ENCODE measurements around the gene ERCC6L2. TPM values are rescaled to one million over a fixed set of nuclear protein-coding genes. Genes with fewer than 3 reads are reported as not detected.

Gene ERCC6L2
- total and polyA plus RNA-seq, 2 donors (not counting 1 experiment from before 2014, with no cell fraction given): 10.1 to 52.0 TPM

DNA sequence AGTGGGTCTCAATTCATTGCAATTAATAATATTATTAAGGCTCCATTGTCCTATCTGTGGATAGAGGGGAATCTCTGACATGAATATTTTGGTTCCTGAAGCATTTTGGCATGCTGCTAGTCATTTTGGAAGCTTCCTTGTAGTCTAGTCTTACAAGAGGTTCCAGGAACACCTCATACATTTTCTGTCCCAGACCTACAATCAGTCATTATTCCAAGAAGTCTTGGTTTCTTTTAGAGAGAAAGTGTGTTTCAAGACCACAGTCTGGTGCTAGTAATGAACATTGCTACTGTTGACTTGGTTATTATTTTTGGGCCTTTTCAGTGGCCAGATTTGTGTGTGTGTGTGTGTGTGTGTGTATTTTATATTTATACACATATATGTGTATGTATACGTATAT lies 98.9 kb downstream of the ERCC6L2 start:
- no peak overlapping the region for H3K4me2 ChIP-seq (replicated peaks; ENCODE audit: low read depth, low read length, poor library complexity, severe bottlenecking)
- H3K27ac ChIP-seq (ENCODE audit: low read length in 2 of 2): no peak overlapping the region
- ChIA-PET CTCF (no interaction called here), POLR2A (no interaction called here)
- Mint-ChIP-seq H3K4me1 (no peaks in the 10 kb centered on the region), H3K9me3 (ENCODE audit: insufficient read depth) (no peaks in the 10 kb centered on the region), H3K4me3 (no peak overlapping the region), H3K27ac (no peak overlapping the region), H3K27me3 (no peaks in the 10 kb centered on the region)
- no peaks in the 10 kb centered on the region for H4K20me1 ChIP-seq (ENCODE audit: control insufficient read depth, insufficient read depth, low read length, poor library complexity, severe bottlenecking)
- no peak overlapping the region for H3K9ac ChIP-seq (ENCODE audit: low read length)
- H3K4me3 ChIP-seq (ENCODE audit: control extremely low read depth in 1 of 5, extremely low read depth in 1 of 5, insufficient read depth in 1 of 5, low read depth in 2 of 5, low read length in 4 of 5): no peak overlapping the region
- H3K9me3 ChIP-seq (ENCODE audit: control extremely low read depth in 1 of 3, control insufficient read depth in 2 of 3, insufficient read depth in 1 of 3, low read length in 2 of 3): no peaks in the 10 kb centered on the region
- no peak for DNase-seq
- H3K79me2 ChIP-seq (ENCODE audit: control insufficient read depth, insufficient read depth, low read length): no peaks in the 10 kb centered on the region
- no peak overlapping the region for H2AFZ ChIP-seq (ENCODE audit: insufficient read depth, low read depth, low read length, poor library complexity, severe bottlenecking)
- H3K27me3 ChIP-seq (replicated peaks in 1 of 4; ENCODE audit: control extremely low read depth in 1 of 4, control insufficient read depth in 3 of 4, insufficient read depth in 4 of 4, low read length in 3 of 4): no peaks in the 10 kb centered on the region
- WGBS (ENCODE audit: insufficient coverage): no CpG with 5 or more reads among the region's 1 CpG
- H3K4me1 ChIP-seq (ENCODE audit: control insufficient read depth in 2 of 2, insufficient read depth in 2 of 2, low read length in 2 of 2): no peaks in the 10 kb centered on the region
- intact Hi-C loops (cut with micrococcal nuclease): no loop called here
- no peak for TF ChIP-seq EZH2 (IDR thresholded peaks at IDR 0.05; ENCODE audit: borderline replicate concordance, insufficient read depth, low read depth, low read length, poor library complexity, severe bottlenecking)
- TF ChIP-seq, protein P1, sequence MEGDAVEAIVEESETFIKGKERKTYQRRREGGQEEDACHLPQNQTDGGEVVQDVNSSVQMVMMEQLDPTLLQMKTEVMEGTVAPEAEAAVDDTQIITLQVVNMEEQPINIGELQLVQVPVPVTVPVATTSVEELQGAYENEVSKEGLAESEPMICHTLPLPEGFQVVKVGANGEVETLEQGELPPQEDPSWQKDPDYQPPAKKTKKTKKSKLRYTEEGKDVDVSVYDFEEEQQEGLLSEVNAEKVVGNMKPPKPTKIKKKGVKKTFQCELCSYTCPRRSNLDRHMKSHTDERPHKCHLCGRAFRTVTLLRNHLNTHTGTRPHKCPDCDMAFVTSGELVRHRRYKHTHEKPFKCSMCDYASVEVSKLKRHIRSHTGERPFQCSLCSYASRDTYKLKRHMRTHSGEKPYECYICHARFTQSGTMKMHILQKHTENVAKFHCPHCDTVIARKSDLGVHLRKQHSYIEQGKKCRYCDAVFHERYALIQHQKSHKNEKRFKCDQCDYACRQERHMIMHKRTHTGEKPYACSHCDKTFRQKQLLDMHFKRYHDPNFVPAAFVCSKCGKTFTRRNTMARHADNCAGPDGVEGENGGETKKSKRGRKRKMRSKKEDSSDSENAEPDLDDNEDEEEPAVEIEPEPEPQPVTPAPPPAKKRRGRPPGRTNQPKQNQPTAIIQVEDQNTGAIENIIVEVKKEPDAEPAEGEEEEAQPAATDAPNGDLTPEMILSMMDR (IDR thresholded peaks at IDR 0.05): no peak
- no peak for ATAC-seq (ENCODE audit: low read depth)
- H3K36me3 ChIP-seq (replicated peaks in 1 of 2; ENCODE audit: control extremely low read depth in 1 of 2, control insufficient read depth in 1 of 2, extremely low read depth in 1 of 2, insufficient read depth in 2 of 2, low read length in 1 of 2): peaks cover 0 to 29% of the 10 kb centered on the region in 2 experiments

DNA sequence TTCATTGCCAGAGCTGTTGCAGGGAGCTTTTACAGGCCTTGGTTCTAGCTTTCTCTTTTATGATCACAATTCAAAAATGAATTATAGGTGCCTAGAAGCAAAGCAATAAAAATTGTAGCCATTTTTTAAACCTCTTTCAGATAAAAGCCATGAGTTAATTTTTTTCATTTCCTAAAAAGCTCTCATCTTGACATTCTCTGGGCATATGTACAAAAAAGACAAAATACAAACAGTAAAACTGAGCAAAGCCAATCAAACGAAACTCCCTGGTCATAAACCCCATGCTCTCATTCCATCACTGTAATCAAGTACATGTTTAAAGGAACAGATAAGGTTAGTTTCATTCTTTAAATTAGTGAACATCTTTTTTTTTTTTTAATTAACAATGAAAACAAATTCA lies 101.9 kb downstream of the ERCC6L2 start:
- POLR2A ChIA-PET: no interaction called here
- H3K4me1 Mint-ChIP-seq: no peaks in the 10 kb centered on the region
- Histone ChIP-seq H3K4me1 (ENCODE audit: control insufficient read depth in 2 of 2, insufficient read depth in 2 of 2, low read length in 2 of 2) (no peaks in the 10 kb centered on the region), H3K4me3 (ENCODE audit: control extremely low read depth in 1 of 5, extremely low read depth in 1 of 5, insufficient read depth in 1 of 5, low read depth in 2 of 5, low read length in 4 of 5) (no peak overlapping the region), H3K9me3 (ENCODE audit: control extremely low read depth in 1 of 3, control insufficient read depth in 2 of 3, insufficient read depth in 1 of 3, low read length in 2 of 3) (no peaks in the 10 kb centered on the region), H3K27ac (ENCODE audit: low read length in 2 of 2) (no peak overlapping the region), H3K27me3 (replicated peaks in 1 of 4; ENCODE audit: control extremely low read depth in 1 of 4, control insufficient read depth in 3 of 4, insufficient read depth in 4 of 4, low read length in 3 of 4) (no peaks in the 10 kb centered on the region), H3K79me2 (ENCODE audit: control insufficient read depth, insufficient read depth, low read length) (no peaks in the 10 kb centered on the region), H3K36me3 (replicated peaks in 1 of 2; ENCODE audit: control extremely low read depth in 1 of 2, control insufficient read depth in 1 of 2, extremely low read depth in 1 of 2, insufficient read depth in 2 of 2, low read length in 1 of 2) (peaks cover 0 to 19% of the 10 kb centered on the region in 2 experiments), H4K20me1 (ENCODE audit: control insufficient read depth, insufficient read depth, low read length, poor library complexity, severe bottlenecking) (no peaks in the 10 kb centered on the region), H3K9ac (ENCODE audit: low read length) (no peak overlapping the region), H3K4me2 (replicated peaks; ENCODE audit: low read depth, low read length, poor library complexity, severe bottlenecking) (no peak overlapping the region), H2AFZ (ENCODE audit: insufficient read depth, low read depth, low read length, poor library complexity, severe bottlenecking) (no peak overlapping the region)
- no peak for ATAC-seq (ENCODE audit: low read depth)
- CTCF ChIA-PET: no interaction called here
- no peak overlapping the region for H3K27ac Mint-ChIP-seq
- no peak for TF ChIP-seq EZH2 (IDR thresholded peaks at IDR 0.05; ENCODE audit: borderline replicate concordance, insufficient read depth, low read depth, low read length, poor library complexity, severe bottlenecking)
- TF ChIP-seq, protein P1 (IDR thresholded peaks at IDR 0.05): no peak
- H3K4me3 Mint-ChIP-seq: no peak overlapping the region
- intact Hi-C loops (cut with micrococcal nuclease): no loop called here
- WGBS (ENCODE audit: insufficient coverage): no CpG with 5 or more reads among the region's 1 CpG
- no peaks in the 10 kb centered on the region for H3K27me3 Mint-ChIP-seq
- DNase-seq: no peak
- H3K9me3 Mint-ChIP-seq (ENCODE audit: insufficient read depth): no peaks in the 10 kb centered on the region

All from B cell (primary cell).